ENCODE measurements around the gene ZMAT5.
"Not testable (repeated sequence)": the region's sequence is repeated elsewhere in the genome, so short reads cannot be mapped to it uniquely, and the experiment has no call there.

Gene ZMAT5

DNA sequence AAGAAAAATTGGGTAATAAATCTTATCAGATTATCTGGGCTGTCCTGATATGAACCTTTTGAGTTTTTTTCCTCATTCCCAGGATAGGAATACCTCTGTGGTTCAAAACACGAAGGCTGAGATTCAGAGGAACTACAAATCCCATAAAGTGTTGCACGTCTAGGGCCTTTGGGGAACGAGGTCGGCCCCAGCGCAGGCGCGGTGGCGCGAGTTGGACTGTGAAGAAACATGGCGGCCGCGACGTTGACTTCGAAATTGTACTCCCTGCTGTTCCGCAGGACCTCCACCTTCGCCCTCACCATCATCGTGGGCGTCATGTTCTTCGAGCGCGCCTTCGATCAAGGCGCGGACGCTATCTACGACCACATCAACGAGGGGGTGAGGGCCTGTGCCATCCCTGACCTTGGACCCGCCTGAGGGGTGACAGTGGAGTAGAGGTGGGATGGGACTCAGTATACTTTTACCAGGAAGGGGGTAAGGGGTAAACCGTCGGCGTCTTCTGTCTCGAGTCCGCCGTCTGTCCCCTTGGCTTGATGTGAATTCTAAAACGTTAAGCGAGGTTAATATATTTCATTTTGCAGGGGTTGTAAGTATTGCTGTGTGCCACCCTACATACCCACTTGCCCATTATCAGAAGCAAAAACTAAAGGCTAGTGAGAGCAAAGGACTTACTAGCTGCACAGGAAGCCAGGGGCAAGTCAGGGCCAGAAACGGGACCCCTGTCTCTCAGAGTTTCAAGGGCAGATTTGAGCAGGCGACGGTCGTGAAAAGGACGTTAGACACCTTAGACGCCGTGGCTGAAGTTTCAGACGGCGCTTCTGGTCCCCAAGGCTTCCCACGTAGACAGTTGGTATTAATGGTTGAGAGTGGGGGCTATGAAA lies 604 bp upstream of the ZMAT5 start, which contains the start of gene UQCR10:
Gene UQCR10, plus strand, starts transcription at position 199 of the 881 bp plus-strand sequence. Its CDS starts 30 bp downstream, at position 229.
- no peaks in the 10 kb centered on the region for H3K27me3 ChIP-seq (replicated peaks; ENCODE audit: control insufficient read depth, insufficient read depth, low read length)
- no peaks in the 10 kb centered on the region for H3K9me3 ChIP-seq (ENCODE audit: control insufficient read depth, low read length)
- DNase-seq (ENCODE audit: low read depth), result peak; percentile 96
- peak within 1 kb of the TSS; percentile 99 for H3K9ac ChIP-seq (ENCODE audit: low read length)
- peak within 1 kb of the TSS; percentile 98 for H3K4me3 ChIP-seq (ENCODE audit: low read length)
- H3K4me1 ChIP-seq (ENCODE audit: control insufficient read depth, insufficient read depth, low read length), result peaks cover 15% of the 10 kb centered on the region
- peaks cover 20% of the 10 kb centered on the region for H3K36me3 ChIP-seq (ENCODE audit: control insufficient read depth, insufficient read depth, low read length, severe bottlenecking)

DNA sequence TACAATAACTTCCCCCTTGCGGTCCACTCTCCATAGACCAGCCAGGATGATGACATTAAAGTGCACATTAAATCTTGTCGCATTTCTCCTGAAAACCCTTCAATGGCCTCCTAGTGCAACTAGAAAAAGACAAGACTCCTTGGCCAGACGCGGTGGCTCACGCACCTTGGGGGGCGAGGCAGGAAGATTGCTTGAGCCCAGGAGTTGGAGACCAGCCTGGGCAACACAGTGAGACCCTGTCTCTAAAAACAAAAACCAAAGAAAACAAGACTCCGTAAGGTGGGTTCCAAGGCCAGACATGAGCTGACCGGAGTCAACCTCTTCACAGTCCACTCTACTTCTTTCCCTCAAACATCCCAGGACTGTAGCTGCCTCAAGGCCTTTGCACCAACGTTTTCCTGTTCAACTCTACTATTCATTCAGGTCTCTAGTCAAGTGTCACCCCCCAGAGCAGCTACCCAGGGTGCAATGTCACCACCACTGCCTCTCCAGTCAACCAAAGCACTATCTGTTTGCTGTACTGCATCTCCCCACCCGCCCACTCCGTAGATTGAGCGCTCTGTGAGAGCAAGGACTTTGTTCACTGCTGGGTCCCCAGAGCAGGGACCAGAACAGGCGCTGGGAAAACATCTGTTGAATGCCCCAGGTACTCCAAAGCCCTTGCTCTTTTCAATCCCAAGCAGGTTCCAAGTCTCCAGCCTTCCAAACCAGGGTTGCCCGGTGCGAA lies 739 bp downstream of the ZMAT5 start:
- H3K36me3 ChIP-seq (ENCODE audit: control insufficient read depth, insufficient read depth, low read length, severe bottlenecking), result peaks cover 20% of the 10 kb centered on the region
- peaks cover 14% of the 10 kb centered on the region for H3K4me1 ChIP-seq (ENCODE audit: control insufficient read depth, insufficient read depth, low read length)
- peak overlapping the region; percentile 98 for H3K4me3 ChIP-seq (ENCODE audit: low read length)
- peak; percentile 34 for DNase-seq (ENCODE audit: low read depth)
- H3K27me3 ChIP-seq (replicated peaks; ENCODE audit: control insufficient read depth, insufficient read depth, low read length), result no peaks in the 10 kb centered on the region
- H3K9ac ChIP-seq (ENCODE audit: low read length), result peak overlapping the region; percentile 99
- no peaks in the 10 kb centered on the region for H3K9me3 ChIP-seq (ENCODE audit: control insufficient read depth, low read length)

DNA sequence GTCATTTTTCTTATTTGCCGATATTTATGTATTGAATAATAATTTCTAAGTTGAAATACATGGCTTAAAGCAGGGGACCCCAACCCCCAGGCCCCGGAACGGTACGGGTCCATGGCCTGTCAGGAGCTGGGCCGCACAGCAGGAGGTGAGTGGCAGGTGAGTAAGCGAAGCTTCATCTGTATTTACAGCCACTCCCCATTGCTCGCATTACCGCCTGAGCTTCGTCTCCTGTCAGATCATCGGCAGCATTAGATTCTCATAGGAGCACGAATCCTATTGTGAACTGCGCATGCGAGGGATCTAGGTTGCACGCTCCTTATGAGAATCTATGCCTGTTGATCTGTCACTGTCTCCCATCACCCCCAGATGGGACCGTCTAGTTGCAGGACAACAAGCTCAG lies 4.5 kb downstream of the ZMAT5 start:
- DNase-seq (ENCODE audit: low read depth), result no peak

DNA sequence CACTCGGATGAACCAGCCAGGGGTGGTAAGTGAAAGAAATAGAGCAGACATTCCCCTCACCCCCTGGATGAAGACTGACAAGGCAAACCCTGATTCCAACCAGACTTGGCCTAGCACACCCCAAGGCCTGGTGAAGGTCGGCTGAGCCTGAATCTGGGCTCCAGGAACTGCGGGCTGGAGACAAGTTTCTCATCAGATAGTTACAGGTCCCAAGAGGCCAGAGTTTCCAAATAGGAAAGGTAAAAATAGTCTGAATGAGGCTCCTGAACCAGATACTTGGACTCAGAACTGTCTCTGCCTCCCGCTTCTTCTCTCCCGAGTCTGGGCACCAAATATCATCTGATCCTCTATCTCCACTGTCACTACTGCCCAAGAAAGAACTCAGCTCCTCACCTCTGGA lies 7.8 kb downstream of the ZMAT5 start:
- DNase-seq (ENCODE audit: low read depth), result no peak
- no peaks in the 10 kb centered on the region for H3K9me3 ChIP-seq (ENCODE audit: control insufficient read depth, low read length)
- no peak overlapping the region for H3K4me3 ChIP-seq (ENCODE audit: low read length)
- H3K36me3 ChIP-seq (ENCODE audit: control insufficient read depth, insufficient read depth, low read length, severe bottlenecking), result peaks cover 3% of the 10 kb centered on the region
- no peaks in the 10 kb centered on the region for H3K27me3 ChIP-seq (replicated peaks; ENCODE audit: control insufficient read depth, insufficient read depth, low read length)
- H3K4me1 ChIP-seq (ENCODE audit: control insufficient read depth, insufficient read depth, low read length), result peaks cover 12% of the 10 kb centered on the region
- H3K9ac ChIP-seq (ENCODE audit: low read length), result peak overlapping the region; percentile 27

More for the DNA sequence above, 4.5 kb downstream of the ZMAT5 start:
- Histone ChIP-seq H3K9me3 (ENCODE audit: control insufficient read depth, low read length) (no peaks in the 10 kb centered on the region), H3K27me3 (replicated peaks; ENCODE audit: control insufficient read depth, insufficient read depth, low read length) (no peaks in the 10 kb centered on the region), H3K36me3 (ENCODE audit: control insufficient read depth, insufficient read depth, low read length, severe bottlenecking) (no peaks in the 10 kb centered on the region), H3K4me3 (ENCODE audit: low read length) (no peak overlapping the region), H3K9ac (ENCODE audit: low read length) (no peak overlapping the region), H3K4me1 (ENCODE audit: control insufficient read depth, insufficient read depth, low read length) (peaks cover 15% of the 10 kb centered on the region)

DNA sequence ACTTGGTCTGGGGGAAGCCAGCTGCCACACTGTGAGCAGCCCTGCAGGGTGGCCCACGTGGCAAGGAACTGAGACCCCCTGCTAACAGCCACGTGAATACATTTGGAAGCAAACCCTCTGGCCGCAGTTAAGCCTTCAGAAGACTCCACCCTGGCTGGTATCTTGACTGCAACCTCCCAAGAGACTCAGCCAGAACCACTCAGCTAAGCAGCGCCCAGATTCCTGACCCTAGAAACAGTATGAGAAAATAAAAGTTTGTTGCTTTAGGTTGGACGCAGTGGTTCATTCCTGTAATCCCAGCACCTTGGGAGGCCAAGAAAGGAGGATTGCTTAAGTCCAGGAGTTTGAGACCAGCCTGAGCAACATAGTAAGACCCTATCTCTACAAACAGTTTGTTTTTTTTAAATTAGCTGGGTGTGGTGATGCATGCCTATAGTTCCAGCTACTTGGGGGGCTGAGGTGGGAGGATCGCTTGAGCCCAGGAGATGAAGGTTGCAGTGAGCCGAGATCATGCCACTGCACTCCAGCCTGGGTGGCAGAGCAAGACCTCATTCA lies 8.7 kb downstream of the ZMAT5 start:
- no peak overlapping the region for H3K4me3 ChIP-seq (ENCODE audit: low read length)
- no peak overlapping the region for H3K9ac ChIP-seq (ENCODE audit: low read length)
- no peaks in the 10 kb centered on the region for H3K9me3 ChIP-seq (ENCODE audit: control insufficient read depth, low read length)
- H3K36me3 ChIP-seq (ENCODE audit: control insufficient read depth, insufficient read depth, low read length, severe bottlenecking), result peaks cover 4% of the 10 kb centered on the region
- no peak for DNase-seq (ENCODE audit: low read depth)
- H3K27me3 ChIP-seq (replicated peaks; ENCODE audit: control insufficient read depth, insufficient read depth, low read length), result no peaks in the 10 kb centered on the region
- H3K4me1 ChIP-seq (ENCODE audit: control insufficient read depth, insufficient read depth, low read length), result peaks cover 12% of the 10 kb centered on the region

DNA sequence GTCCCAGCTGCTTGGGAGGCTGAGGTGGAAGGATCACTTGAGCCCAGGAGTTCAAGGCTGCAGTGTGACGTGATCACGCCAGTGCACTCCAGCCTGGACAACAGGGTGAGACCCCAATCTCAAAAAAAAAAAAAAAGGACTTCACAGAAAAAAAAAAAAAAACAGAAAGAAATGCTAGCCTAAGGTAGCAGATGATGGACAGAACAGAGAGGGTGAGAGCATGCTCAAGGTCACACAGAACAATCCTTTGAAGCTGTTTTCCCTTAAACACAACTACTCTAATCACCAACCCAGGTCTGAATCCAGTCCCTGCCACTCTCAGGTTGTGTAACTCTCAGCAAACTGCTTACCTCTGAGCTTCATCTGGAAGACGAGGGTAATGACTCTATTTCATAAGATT lies 9.7 kb downstream of the ZMAT5 start:
- no peaks in the 10 kb centered on the region for H3K9me3 ChIP-seq (ENCODE audit: control insufficient read depth, low read length)
- no peaks in the 10 kb centered on the region for H3K27me3 ChIP-seq (replicated peaks; ENCODE audit: control insufficient read depth, insufficient read depth, low read length)
- no peak overlapping the region for H3K9ac ChIP-seq (ENCODE audit: low read length)
- H3K36me3 ChIP-seq (ENCODE audit: control insufficient read depth, insufficient read depth, low read length, severe bottlenecking), result peaks cover 4% of the 10 kb centered on the region
- DNase-seq (ENCODE audit: low read depth), result no peak
- peaks cover 12% of the 10 kb centered on the region for H3K4me1 ChIP-seq (ENCODE audit: control insufficient read depth, insufficient read depth, low read length)
- H3K4me3 ChIP-seq (ENCODE audit: low read length), result no peak overlapping the region

DNA sequence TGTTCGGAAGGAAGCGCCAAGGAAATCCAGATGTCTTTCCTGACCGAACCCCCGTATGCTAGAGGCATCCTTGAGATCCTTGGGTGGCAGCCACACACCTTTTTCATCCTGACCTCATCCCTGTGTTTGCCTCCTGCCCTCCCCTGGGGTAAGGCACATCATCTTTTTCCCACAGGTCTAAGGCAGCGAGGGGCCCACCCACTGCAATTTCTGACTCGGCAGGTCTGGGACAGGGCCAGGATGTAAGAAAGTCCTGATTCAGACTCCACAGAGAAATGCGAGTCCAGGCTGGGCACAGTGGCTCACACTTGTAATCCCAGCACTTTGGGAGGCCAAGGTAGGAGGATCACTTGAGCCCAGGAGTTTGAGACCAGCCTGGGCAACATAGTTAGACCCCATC lies 10.5 kb downstream of the ZMAT5 start:
- Histone ChIP-seq H3K27me3 (replicated peaks; ENCODE audit: control insufficient read depth, insufficient read depth, low read length) (no peaks in the 10 kb centered on the region), H3K9me3 (ENCODE audit: control insufficient read depth, low read length) (no peaks in the 10 kb centered on the region)

DNA sequence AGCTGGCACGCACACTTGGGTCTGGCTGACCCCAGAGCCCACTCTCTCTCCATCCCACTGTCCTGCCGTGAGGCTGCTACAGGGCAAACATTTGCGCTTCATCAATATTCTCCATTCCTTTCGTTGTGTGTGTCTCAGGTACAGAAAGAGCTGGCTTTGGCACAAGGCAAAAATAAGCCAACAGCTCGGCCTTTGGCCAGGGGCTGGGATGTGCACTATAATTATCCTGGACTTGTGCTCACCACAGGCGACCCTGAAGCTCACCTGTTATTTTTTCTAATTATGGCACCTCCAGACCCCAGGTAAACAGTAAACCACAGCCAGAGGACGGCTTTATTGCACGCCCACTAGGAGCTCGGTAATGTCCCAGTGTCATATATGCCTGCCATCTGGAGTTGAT lies 10.9 kb downstream of the ZMAT5 start:
- no peak overlapping the region for H3K9ac ChIP-seq (ENCODE audit: low read length)
- no peak for DNase-seq (ENCODE audit: low read depth)
- H3K9me3 ChIP-seq (ENCODE audit: control insufficient read depth, low read length), result no peaks in the 10 kb centered on the region
- no peaks in the 10 kb centered on the region for H3K27me3 ChIP-seq (replicated peaks; ENCODE audit: control insufficient read depth, insufficient read depth, low read length)
- peaks cover 12% of the 10 kb centered on the region for H3K4me1 ChIP-seq (ENCODE audit: control insufficient read depth, insufficient read depth, low read length)
- H3K4me3 ChIP-seq (ENCODE audit: low read length), result no peak overlapping the region
- H3K36me3 ChIP-seq (ENCODE audit: control insufficient read depth, insufficient read depth, low read length, severe bottlenecking), result peaks cover 4% of the 10 kb centered on the region

More for the DNA sequence above, 10.5 kb downstream of the ZMAT5 start:
- Histone ChIP-seq H3K4me3 (ENCODE audit: low read length) (no peak overlapping the region), H3K36me3 (ENCODE audit: control insufficient read depth, insufficient read depth, low read length, severe bottlenecking) (peaks cover 4% of the 10 kb centered on the region), H3K9ac (ENCODE audit: low read length) (no peak overlapping the region), H3K4me1 (ENCODE audit: control insufficient read depth, insufficient read depth, low read length) (peaks cover 12% of the 10 kb centered on the region)
- DNase-seq (ENCODE audit: low read depth), result no peak

DNA sequence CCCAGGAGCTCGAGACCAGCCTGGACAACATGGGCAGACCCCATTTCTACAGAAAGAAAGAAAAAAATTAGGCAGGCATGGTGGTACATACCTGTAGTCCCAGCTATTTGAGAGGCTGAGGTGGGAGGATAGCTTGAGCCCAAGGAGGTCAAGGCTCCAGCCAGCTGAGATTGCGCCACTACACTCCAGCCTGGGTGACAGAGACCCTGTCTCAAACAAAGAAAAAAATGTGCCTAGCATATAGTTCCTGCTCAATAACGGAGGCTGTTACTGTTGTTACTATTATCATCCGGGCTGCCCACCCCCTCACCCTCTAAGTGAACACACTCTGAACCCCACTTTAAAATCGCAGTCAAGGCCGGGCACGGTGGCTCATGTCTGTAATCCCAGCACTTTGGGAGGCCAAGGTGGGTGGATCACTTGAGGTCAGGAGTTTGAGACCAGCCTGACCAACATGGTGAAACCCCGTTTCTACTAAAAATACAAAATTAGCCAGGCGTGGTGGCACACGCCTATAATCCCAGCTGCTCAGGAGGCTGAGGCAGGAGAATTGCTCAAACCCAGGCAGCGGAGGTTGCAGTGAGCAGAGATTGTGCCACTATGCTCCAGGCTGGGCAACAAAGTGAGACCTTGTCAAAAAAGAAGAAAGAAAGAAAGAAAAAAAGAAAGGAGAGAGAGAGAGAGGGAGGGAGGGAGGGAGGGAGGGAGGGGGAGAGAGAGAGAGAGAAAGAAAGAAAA lies 12.0 kb downstream of the ZMAT5 start:
- peaks cover 12% of the 10 kb centered on the region for H3K4me1 ChIP-seq (ENCODE audit: control insufficient read depth, insufficient read depth, low read length)
- H3K27me3 ChIP-seq (replicated peaks; ENCODE audit: control insufficient read depth, insufficient read depth, low read length); H3K9ac ChIP-seq (ENCODE audit: low read length); DNase-seq (ENCODE audit: low read depth); H3K9me3 ChIP-seq (ENCODE audit: control insufficient read depth, low read length); H3K4me3 ChIP-seq (ENCODE audit: low read length); H3K36me3 ChIP-seq (ENCODE audit: control insufficient read depth, insufficient read depth, low read length, severe bottlenecking): not testable (repeated sequence)

DNA sequence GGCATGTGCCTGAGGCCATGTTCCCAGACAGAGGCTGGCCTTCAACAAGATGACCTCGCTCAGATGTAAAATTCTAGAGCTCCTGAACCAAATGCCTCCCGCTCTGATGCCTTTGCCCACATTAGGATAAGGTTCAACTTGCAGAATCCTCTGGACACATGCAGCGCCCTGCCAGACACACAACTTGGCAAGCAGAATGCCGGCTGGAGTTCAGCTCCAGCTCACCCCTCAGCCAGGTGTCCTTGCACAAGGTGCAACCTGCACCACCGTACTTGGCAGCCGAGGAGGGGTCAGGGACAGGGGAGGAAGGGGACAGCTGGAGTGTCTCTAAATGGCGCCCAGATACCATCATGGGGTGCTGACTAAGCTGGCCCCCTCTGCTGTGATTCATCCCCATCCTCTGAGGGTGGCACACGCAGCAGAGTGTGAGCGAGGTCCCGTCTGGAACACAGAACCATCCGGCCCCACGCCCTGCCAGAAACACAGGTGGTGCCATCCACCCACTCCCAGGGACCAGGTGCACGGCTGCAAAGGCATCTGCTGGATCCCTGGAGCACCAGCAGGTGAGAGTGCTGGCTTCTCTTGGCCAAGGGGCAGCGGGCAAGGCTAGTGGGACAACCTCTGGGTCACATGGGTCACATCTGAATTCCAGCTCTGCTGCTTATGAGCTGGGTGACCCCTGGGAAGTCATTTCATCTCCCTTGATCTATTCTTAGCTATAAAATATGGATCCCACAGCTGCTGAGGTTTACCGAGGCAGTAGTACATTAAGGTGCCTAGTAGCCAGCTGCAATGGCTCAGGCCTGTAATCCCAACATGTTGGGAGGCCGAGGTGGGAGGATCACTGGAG lies 12.8 kb downstream of the ZMAT5 start:
- DNase-seq (ENCODE audit: low read depth), result no peak
- Histone ChIP-seq H3K27me3 (replicated peaks; ENCODE audit: control insufficient read depth, insufficient read depth, low read length) (no peaks in the 10 kb centered on the region), H3K36me3 (ENCODE audit: control insufficient read depth, insufficient read depth, low read length, severe bottlenecking) (peaks cover 4% of the 10 kb centered on the region), H3K4me1 (ENCODE audit: control insufficient read depth, insufficient read depth, low read length) (peaks cover 10% of the 10 kb centered on the region), H3K9ac (ENCODE audit: low read length) (no peak overlapping the region), H3K4me3 (ENCODE audit: low read length) (no peak overlapping the region), H3K9me3 (ENCODE audit: control insufficient read depth, low read length) (no peaks in the 10 kb centered on the region)

Data from adipocyte (in vitro differentiated cells).